ENCODE data around the gene CHMP2B. TPM values are rescaled to one million over a fixed set of nuclear protein-coding genes. Genes with fewer than 3 reads are reported as not detected.

Gene CHMP2B
- total RNA-seq: 10 to 100 TPM; 26.7 to 51.8 TPM
- 10 to 100 TPM; 56.9 to 70.5 TPM for polyA plus RNA-seq (ENCODE audit: insufficient read length in 2 of 2)
- long read RNA-seq, donor 1, transcript CHMP2B-201 (6 exons, 2,557 nt): major isoform, 38 of 39 reads
- long read RNA-seq, donor 1, partial matches to known transcripts: 0 of 39 reads
- long read RNA-seq, donor 1, other reads (novel, unspliced or antisense): 0 of 39 reads
- long read RNA-seq, donor 2, transcript CHMP2B-201 (6 exons, 2,557 nt): major isoform, 19 of 22 reads
- long read RNA-seq, donor 2, partial matches to known transcripts: 0 of 22 reads
- long read RNA-seq, donor 2, other reads (novel, unspliced or antisense): 0 of 22 reads
- long read RNA-seq, donor 3, transcript CHMP2B-201 (6 exons, 2,557 nt): major isoform, 15 of 15 reads
- long read RNA-seq, donor 3, partial matches to known transcripts: 0 of 15 reads
- long read RNA-seq, donor 3, other reads (novel, unspliced or antisense): 0 of 15 reads
- long read RNA-seq, donor 4, transcript CHMP2B-201 (6 exons, 2,557 nt): major isoform, 15 of 22 reads
- long read RNA-seq, donor 4, partial matches to known transcripts: 5 of 22 reads
- long read RNA-seq, donor 4, other reads (novel, unspliced or antisense): 0 of 22 reads

- peak within 1 kb of the TSS; percentile 95 for H3K4me3 ChIP-seq (ENCODE audit: low read depth, low read length)
- no peaks in the 10 kb centered on the region for H3K4me1 ChIP-seq (ENCODE audit: control insufficient read depth, insufficient read depth, low read length)
- no peaks in the 10 kb centered on the region for H3K36me3 ChIP-seq (ENCODE audit: control insufficient read depth, insufficient read depth, low read length)
- peak; percentile 90 to 98 (median 92) for DNase-seq (ENCODE audit: low read depth in 4 of 6, low spot score in 6 of 6)
- peak within 1 kb of the TSS; percentile 86 for H3K27ac ChIP-seq (ENCODE audit: low read depth, low read length)
- H3K27me3 ChIP-seq (ENCODE audit: control insufficient read depth, insufficient read depth, low read length): no peaks in the 10 kb centered on the region
- under 1% methylated on average over 57 of the region's 59 CpGs for WGBS (ENCODE audit: insufficient coverage)
- no peaks in the 10 kb centered on the region for H3K9me3 ChIP-seq (ENCODE audit: control insufficient read depth, insufficient read depth, low read length)
These were observed at the start of gene CHMP2B for GRCh38 chr3:87227104-87227834. TSS of gene CHMP2B (plus strand) at chr3:87227309. CDS start at chr3:87227523, 214 bp downstream.

GRCh38 chr3:87179642-87180041, 47.5 kb upstream of the CHMP2B start:
- Histone ChIP-seq H3K4me3 (ENCODE audit: low read depth, low read length) (no peak overlapping the region), H3K9me3 (ENCODE audit: control insufficient read depth, insufficient read depth, low read length) (no peaks in the 10 kb centered on the region), H3K27me3 (ENCODE audit: control insufficient read depth, insufficient read depth, low read length) (no peaks in the 10 kb centered on the region), H3K4me1 (ENCODE audit: control insufficient read depth, insufficient read depth, low read length) (no peaks in the 10 kb centered on the region), H3K27ac (ENCODE audit: low read depth, low read length) (no peak overlapping the region), H3K36me3 (ENCODE audit: control insufficient read depth, insufficient read depth, low read length) (no peaks in the 10 kb centered on the region)
- peak in 1 of 6 donors; percentile 34 for DNase-seq (ENCODE audit: low read depth in 4 of 6, low spot score in 6 of 6)

- Histone ChIP-seq H3K27ac (ENCODE audit: low read depth, low read length) (no peak overlapping the region), H3K9me3 (ENCODE audit: control insufficient read depth, insufficient read depth, low read length) (no peaks in the 10 kb centered on the region), H3K4me1 (ENCODE audit: control insufficient read depth, insufficient read depth, low read length) (no peaks in the 10 kb centered on the region), H3K27me3 (ENCODE audit: control insufficient read depth, insufficient read depth, low read length) (no peaks in the 10 kb centered on the region), H3K4me3 (ENCODE audit: low read depth, low read length) (no peak overlapping the region), H3K36me3 (ENCODE audit: control insufficient read depth, insufficient read depth, low read length) (no peaks in the 10 kb centered on the region)
- DNase-seq (ENCODE audit: low read depth in 4 of 6, low spot score in 6 of 6): no peak
These were observed 45.6 kb upstream of the CHMP2B start for GRCh38 chr3:87181551-87181950.

- Histone ChIP-seq H3K27ac (ENCODE audit: low read depth, low read length) (no peak overlapping the region), H3K4me1 (ENCODE audit: control insufficient read depth, insufficient read depth, low read length) (no peaks in the 10 kb centered on the region), H3K4me3 (ENCODE audit: low read depth, low read length) (no peak overlapping the region), H3K27me3 (ENCODE audit: control insufficient read depth, insufficient read depth, low read length) (no peaks in the 10 kb centered on the region), H3K36me3 (ENCODE audit: control insufficient read depth, insufficient read depth, low read length) (no peaks in the 10 kb centered on the region), H3K9me3 (ENCODE audit: control insufficient read depth, insufficient read depth, low read length) (no peaks in the 10 kb centered on the region)
- DNase-seq (ENCODE audit: low read depth in 4 of 6, low spot score in 6 of 6): no peak
- no CpG with 5 or more reads among the region's 2 CpGs for WGBS (ENCODE audit: insufficient coverage)
These were observed 45.1 kb upstream of the CHMP2B start for GRCh38 chr3:87182023-87182422.

GRCh38 chr3:87186608-87187159, 40.4 kb upstream of the CHMP2B start:
- Histone ChIP-seq H3K4me3 (ENCODE audit: low read depth, low read length) (no peak overlapping the region), H3K27me3 (ENCODE audit: control insufficient read depth, insufficient read depth, low read length) (no peaks in the 10 kb centered on the region), H3K9me3 (ENCODE audit: control insufficient read depth, insufficient read depth, low read length) (no peaks in the 10 kb centered on the region), H3K4me1 (ENCODE audit: control insufficient read depth, insufficient read depth, low read length) (no peaks in the 10 kb centered on the region), H3K27ac (ENCODE audit: low read depth, low read length) (no peak overlapping the region), H3K36me3 (ENCODE audit: control insufficient read depth, insufficient read depth, low read length) (no peaks in the 10 kb centered on the region)
- 100% methylated on average over 1 of the region's 2 CpGs for WGBS (ENCODE audit: insufficient coverage)
- DNase-seq (ENCODE audit: low read depth in 4 of 6, low spot score in 6 of 6): no peak

GRCh38 chr3:87191175-87191574, 35.9 kb upstream of the CHMP2B start:
- Histone ChIP-seq H3K27me3 (ENCODE audit: control insufficient read depth, insufficient read depth, low read length) (no peaks in the 10 kb centered on the region), H3K4me3 (ENCODE audit: low read depth, low read length) (no peak overlapping the region), H3K27ac (ENCODE audit: low read depth, low read length) (no peak overlapping the region), H3K4me1 (ENCODE audit: control insufficient read depth, insufficient read depth, low read length) (no peaks in the 10 kb centered on the region), H3K36me3 (ENCODE audit: control insufficient read depth, insufficient read depth, low read length) (no peaks in the 10 kb centered on the region), H3K9me3 (ENCODE audit: control insufficient read depth, insufficient read depth, low read length) (no peaks in the 10 kb centered on the region)
- no CpG with 5 or more reads among the region's 2 CpGs for WGBS (ENCODE audit: insufficient coverage)
- DNase-seq (ENCODE audit: low read depth in 4 of 6, low spot score in 6 of 6): no peak

- Histone ChIP-seq H3K27me3 (ENCODE audit: control insufficient read depth, insufficient read depth, low read length) (no peaks in the 10 kb centered on the region), H3K4me1 (ENCODE audit: control insufficient read depth, insufficient read depth, low read length) (no peaks in the 10 kb centered on the region), H3K36me3 (ENCODE audit: control insufficient read depth, insufficient read depth, low read length) (no peaks in the 10 kb centered on the region), H3K27ac (ENCODE audit: low read depth, low read length) (no peak overlapping the region), H3K9me3 (ENCODE audit: control insufficient read depth, insufficient read depth, low read length) (no peaks in the 10 kb centered on the region), H3K4me3 (ENCODE audit: low read depth, low read length) (no peak overlapping the region)
- no peak for DNase-seq (ENCODE audit: low read depth in 4 of 6, low spot score in 6 of 6)
These were observed 35.5 kb upstream of the CHMP2B start for GRCh38 chr3:87191641-87192040.

GRCh38 chr3:87196879-87197278, 30.2 kb upstream of the CHMP2B start:
- Histone ChIP-seq H3K4me1 (ENCODE audit: control insufficient read depth, insufficient read depth, low read length) (no peaks in the 10 kb centered on the region), H3K27me3 (ENCODE audit: control insufficient read depth, insufficient read depth, low read length) (no peaks in the 10 kb centered on the region), H3K27ac (ENCODE audit: low read depth, low read length) (no peak overlapping the region), H3K4me3 (ENCODE audit: low read depth, low read length) (no peak overlapping the region), H3K9me3 (ENCODE audit: control insufficient read depth, insufficient read depth, low read length) (no peaks in the 10 kb centered on the region), H3K36me3 (ENCODE audit: control insufficient read depth, insufficient read depth, low read length) (no peaks in the 10 kb centered on the region)
- 70% methylated on average over 1 of the region's 1 CpG for WGBS (ENCODE audit: insufficient coverage)
- no peak for DNase-seq (ENCODE audit: low read depth in 4 of 6, low spot score in 6 of 6)

GRCh38 chr3:87197531-87197930, 29.6 kb upstream of the CHMP2B start:
- no CpG with 5 or more reads among the region's 4 CpGs for WGBS (ENCODE audit: insufficient coverage)
- DNase-seq (ENCODE audit: low read depth in 4 of 6, low spot score in 6 of 6): no peak

More at GRCh38 chr3:87197531-87197930, 29.6 kb upstream of the CHMP2B start:
- Histone ChIP-seq H3K4me3 (ENCODE audit: low read depth, low read length) (no peak overlapping the region), H3K27me3 (ENCODE audit: control insufficient read depth, insufficient read depth, low read length) (no peaks in the 10 kb centered on the region), H3K9me3 (ENCODE audit: control insufficient read depth, insufficient read depth, low read length) (no peaks in the 10 kb centered on the region), H3K27ac (ENCODE audit: low read depth, low read length) (no peak overlapping the region), H3K36me3 (ENCODE audit: control insufficient read depth, insufficient read depth, low read length) (no peaks in the 10 kb centered on the region), H3K4me1 (ENCODE audit: control insufficient read depth, insufficient read depth, low read length) (no peaks in the 10 kb centered on the region)
